ENCODE measurements around the gene MASP2. TPM values are rescaled to one million over a fixed set of nuclear protein-coding genes. Genes with fewer than 3 reads are reported as not detected.
A peak's percentile ranks its signal among the peaks of the same experiment; 100 is the strongest.

MASP2 gene
- total RNA-seq, 1 donor: not detected

DNA sequence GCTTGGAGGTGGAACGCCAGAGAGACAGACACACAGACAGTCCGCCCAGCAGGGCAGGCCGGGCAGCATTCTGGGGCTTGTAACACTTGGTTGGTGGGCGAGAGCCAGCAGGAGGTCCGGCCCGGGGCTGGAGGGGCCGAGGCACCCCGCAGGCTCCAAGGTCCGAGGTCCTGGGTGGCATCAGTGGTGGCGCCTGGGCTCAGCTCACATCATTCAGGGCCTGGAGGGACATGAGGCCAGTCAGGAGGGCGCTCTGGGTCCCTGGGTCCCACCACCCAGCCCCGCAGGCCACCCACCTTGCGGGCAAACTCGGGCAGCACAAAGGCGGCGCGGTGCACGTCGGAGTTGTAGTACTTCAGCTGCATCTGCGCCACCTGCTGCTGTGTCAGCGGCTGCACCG, 7.6 kb upstream of the MASP2 start:
- peaks cover 27% of the 10 kb centered on the region for H3K36me3 ChIP-seq (ENCODE audit: insufficient read depth, low read length)
- no peaks in the 10 kb centered on the region for H3K9me3 ChIP-seq (ENCODE audit: low read depth, low read length)
- TF ChIP-seq, protein P1, sequence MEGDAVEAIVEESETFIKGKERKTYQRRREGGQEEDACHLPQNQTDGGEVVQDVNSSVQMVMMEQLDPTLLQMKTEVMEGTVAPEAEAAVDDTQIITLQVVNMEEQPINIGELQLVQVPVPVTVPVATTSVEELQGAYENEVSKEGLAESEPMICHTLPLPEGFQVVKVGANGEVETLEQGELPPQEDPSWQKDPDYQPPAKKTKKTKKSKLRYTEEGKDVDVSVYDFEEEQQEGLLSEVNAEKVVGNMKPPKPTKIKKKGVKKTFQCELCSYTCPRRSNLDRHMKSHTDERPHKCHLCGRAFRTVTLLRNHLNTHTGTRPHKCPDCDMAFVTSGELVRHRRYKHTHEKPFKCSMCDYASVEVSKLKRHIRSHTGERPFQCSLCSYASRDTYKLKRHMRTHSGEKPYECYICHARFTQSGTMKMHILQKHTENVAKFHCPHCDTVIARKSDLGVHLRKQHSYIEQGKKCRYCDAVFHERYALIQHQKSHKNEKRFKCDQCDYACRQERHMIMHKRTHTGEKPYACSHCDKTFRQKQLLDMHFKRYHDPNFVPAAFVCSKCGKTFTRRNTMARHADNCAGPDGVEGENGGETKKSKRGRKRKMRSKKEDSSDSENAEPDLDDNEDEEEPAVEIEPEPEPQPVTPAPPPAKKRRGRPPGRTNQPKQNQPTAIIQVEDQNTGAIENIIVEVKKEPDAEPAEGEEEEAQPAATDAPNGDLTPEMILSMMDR (IDR thresholded peaks at IDR 0.05; ENCODE audit: extremely low read depth, low read depth, low read length): no peak
- no peak overlapping the region for H3K4me3 ChIP-seq (ENCODE audit: insufficient read depth, low read length)
- H3K4me1 ChIP-seq (ENCODE audit: insufficient read depth, low read length): peaks cover 6% of the 10 kb centered on the region
- H4K20me1 ChIP-seq (ENCODE audit: insufficient read depth, low read length): peaks cover 9% of the 10 kb centered on the region
- no peak overlapping the region for H2AFZ ChIP-seq (ENCODE audit: low read length)
- no peak overlapping the region for H3K4me2 ChIP-seq (ENCODE audit: insufficient read depth, low read length)
- DNase-seq (ENCODE audit: insufficient read length, low spot score, missing footprints): peak; percentile 66
- peaks cover 17% of the 10 kb centered on the region for H3K79me2 ChIP-seq (ENCODE audit: insufficient read depth, low read length)
- no peaks in the 10 kb centered on the region for H3K27me3 ChIP-seq (ENCODE audit: insufficient read depth, low read length)
- no peak overlapping the region for H3K27ac ChIP-seq (ENCODE audit: low read depth, low read length)

DNA sequence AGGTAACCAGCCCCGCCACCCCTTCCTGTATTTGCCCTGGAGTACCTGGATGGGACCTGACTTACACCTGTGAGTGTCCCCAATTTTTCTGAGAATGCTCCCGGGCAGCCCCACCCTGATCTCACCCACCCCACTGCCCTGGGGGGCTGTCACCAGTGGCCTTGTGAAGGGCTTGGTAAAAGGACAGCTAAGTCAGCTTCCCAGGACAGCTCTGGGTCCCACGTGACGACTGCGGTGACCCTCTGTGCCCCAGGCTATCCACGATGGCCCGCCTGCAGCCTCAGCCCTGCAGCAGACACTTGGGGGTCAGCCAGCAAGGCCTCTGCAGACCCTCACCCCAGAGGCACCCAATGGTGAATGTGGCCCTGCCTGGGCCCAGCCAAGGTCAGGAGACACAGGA, 7.1 kb upstream of the MASP2 start:
- Histone ChIP-seq H3K27me3 (ENCODE audit: insufficient read depth, low read length) (no peaks in the 10 kb centered on the region), H3K9me3 (ENCODE audit: low read depth, low read length) (no peaks in the 10 kb centered on the region), H4K20me1 (ENCODE audit: insufficient read depth, low read length) (peaks cover 9% of the 10 kb centered on the region), H2AFZ (ENCODE audit: low read length) (no peak overlapping the region), H3K4me1 (ENCODE audit: insufficient read depth, low read length) (peaks cover 6% of the 10 kb centered on the region), H3K27ac (ENCODE audit: low read depth, low read length) (no peak overlapping the region), H3K79me2 (ENCODE audit: insufficient read depth, low read length) (peaks cover 12% of the 10 kb centered on the region), H3K4me2 (ENCODE audit: insufficient read depth, low read length) (no peak overlapping the region), H3K4me3 (ENCODE audit: insufficient read depth, low read length) (no peak overlapping the region), H3K36me3 (ENCODE audit: insufficient read depth, low read length) (peaks cover 27% of the 10 kb centered on the region)
- TF ChIP-seq, protein P1 (IDR thresholded peaks at IDR 0.05; ENCODE audit: extremely low read depth, low read depth, low read length): no peak
- DNase-seq (ENCODE audit: insufficient read length, low spot score, missing footprints): no peak

DNA sequence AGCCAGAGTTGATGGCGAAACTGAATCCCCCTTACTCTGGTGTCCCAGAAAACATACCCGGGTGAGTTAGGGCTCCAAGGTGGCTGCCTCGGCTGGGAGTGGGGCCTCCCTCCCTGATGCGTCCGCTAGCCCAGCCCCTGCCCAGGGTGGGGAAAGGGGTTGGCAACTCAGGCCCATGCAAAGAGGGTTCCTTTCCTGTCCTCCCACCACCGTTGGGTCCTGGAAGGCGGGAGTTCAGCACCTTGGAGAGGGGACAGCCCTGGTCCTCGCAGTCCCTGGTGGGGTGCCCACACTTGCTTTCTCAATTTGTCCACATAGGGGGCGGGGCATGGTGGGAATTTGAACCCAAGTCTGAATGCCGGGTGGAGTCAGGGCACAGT, 6.7 kb upstream of the MASP2 start:
- Histone ChIP-seq H3K9me3 (ENCODE audit: low read depth, low read length) (no peaks in the 10 kb centered on the region), H3K4me2 (ENCODE audit: insufficient read depth, low read length) (no peak overlapping the region), H3K27me3 (ENCODE audit: insufficient read depth, low read length) (no peaks in the 10 kb centered on the region), H3K4me1 (ENCODE audit: insufficient read depth, low read length) (peaks cover 3% of the 10 kb centered on the region), H3K79me2 (ENCODE audit: insufficient read depth, low read length) (peaks cover 7% of the 10 kb centered on the region), H3K36me3 (ENCODE audit: insufficient read depth, low read length) (peaks cover 27% of the 10 kb centered on the region), H4K20me1 (ENCODE audit: insufficient read depth, low read length) (peaks cover 9% of the 10 kb centered on the region), H2AFZ (ENCODE audit: low read length) (no peak overlapping the region), H3K27ac (ENCODE audit: low read depth, low read length) (no peak overlapping the region), H3K4me3 (ENCODE audit: insufficient read depth, low read length) (no peak overlapping the region)
- TF ChIP-seq, protein P1 (IDR thresholded peaks at IDR 0.05; ENCODE audit: extremely low read depth, low read depth, low read length): no peak
- DNase-seq (ENCODE audit: insufficient read length, low spot score, missing footprints): peak; percentile 96

DNA sequence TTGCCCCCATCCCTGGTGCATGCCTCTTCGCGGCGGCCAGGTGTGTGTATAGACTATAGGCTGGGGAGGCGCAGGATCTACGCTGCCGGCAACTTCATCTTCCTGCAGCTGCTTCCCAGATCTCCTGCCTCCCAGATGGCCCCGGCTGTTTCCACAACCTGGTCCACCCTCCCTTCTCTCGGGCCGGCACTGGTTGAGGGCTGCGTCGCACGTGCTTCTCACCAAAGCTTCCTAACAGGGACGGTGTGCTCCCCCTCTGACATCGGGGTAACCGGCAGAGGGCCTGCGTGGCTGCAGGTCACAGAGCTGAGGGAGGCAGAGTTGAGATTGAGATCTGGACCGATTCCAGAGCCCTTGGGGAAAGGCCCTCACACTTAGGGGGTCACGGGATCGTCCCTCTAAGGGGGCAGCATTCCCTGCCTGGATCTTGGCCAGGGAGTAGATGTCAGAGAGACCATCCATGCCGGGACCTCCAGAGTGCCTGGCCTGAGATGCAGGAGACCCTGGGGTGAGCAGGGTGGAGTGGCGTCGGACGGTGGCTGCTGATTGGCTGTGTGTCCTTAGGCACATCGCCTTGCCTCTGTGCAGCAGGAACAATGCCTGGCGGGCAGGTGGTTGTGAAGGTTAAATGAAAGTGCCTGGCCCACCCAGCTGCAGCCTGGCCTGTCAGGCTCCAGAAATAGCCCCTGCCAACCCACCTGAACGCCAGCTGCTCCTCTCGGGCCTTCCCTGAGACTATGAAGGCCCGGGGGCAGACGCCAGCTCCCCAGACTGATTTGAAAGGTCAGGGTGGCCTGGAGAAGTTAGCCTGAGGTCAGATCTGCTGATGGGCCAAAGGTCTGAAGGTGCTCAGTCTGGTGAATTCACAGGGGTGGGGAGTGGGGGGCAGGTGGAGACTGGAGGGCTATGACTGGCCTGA, 6.1 kb upstream of the MASP2 start:
- DNase-seq (ENCODE audit: insufficient read length, low spot score, missing footprints): peak; percentile 87
- Histone ChIP-seq H3K79me2 (ENCODE audit: insufficient read depth, low read length) (peaks cover 3% of the 10 kb centered on the region), H3K9me3 (ENCODE audit: low read depth, low read length) (no peaks in the 10 kb centered on the region), H3K4me3 (ENCODE audit: insufficient read depth, low read length) (no peak overlapping the region), H4K20me1 (ENCODE audit: insufficient read depth, low read length) (peaks cover 9% of the 10 kb centered on the region), H3K27ac (ENCODE audit: low read depth, low read length) (no peak overlapping the region), H3K4me1 (ENCODE audit: insufficient read depth, low read length) (no peaks in the 10 kb centered on the region), H3K36me3 (ENCODE audit: insufficient read depth, low read length) (peaks cover 26% of the 10 kb centered on the region), H3K4me2 (ENCODE audit: insufficient read depth, low read length) (no peak overlapping the region), H2AFZ (ENCODE audit: low read length) (no peak overlapping the region), H3K27me3 (ENCODE audit: insufficient read depth, low read length) (no peaks in the 10 kb centered on the region)
- TF ChIP-seq, protein P1 (IDR thresholded peaks at IDR 0.05; ENCODE audit: extremely low read depth, low read depth, low read length): no peak

Measured in osteoblast (primary cell).